ENCODE data around the gene CHMP3.

DNA sequence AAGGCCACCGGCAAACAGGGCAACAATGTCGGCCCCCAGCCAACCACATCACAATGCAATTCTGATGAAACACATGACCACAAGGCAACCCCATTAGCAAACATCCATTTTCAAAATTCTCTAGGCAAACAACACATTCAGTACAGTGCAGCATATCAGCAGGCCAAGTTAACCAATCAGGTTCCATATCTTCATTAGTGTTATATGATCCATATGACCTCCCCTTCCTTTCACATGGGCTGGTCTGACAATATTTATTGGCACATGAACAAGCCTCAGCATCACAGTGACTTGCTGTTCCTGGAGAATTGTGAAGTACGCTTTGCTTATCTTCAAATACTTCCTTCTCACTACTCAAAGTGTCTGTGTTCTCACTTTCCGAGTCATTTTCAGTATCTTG is 40.7 kb upstream of the CHMP3 start:
- TF ChIP-seq CEBPB (IDR thresholded peaks at IDR 0.05) (no peak), REST (IDR thresholded peaks at IDR 0.05; ENCODE audit: low read depth) (no peak), TAF1 (IDR thresholded peaks at IDR 0.05; ENCODE audit: low read depth) (no peak), TCF12 (IDR thresholded peaks at IDR 0.05; ENCODE audit: low read depth) (no peak), ZBTB7A (IDR thresholded peaks at IDR 0.05; ENCODE audit: low read depth) (no peak), EP300 (IDR thresholded peaks at IDR 0.05; ENCODE audit: borderline replicate concordance) (no peak), YY1 (IDR thresholded peaks at IDR 0.05; ENCODE audit: low read depth) (no peak)
- TF ChIP-seq, protein P1, sequence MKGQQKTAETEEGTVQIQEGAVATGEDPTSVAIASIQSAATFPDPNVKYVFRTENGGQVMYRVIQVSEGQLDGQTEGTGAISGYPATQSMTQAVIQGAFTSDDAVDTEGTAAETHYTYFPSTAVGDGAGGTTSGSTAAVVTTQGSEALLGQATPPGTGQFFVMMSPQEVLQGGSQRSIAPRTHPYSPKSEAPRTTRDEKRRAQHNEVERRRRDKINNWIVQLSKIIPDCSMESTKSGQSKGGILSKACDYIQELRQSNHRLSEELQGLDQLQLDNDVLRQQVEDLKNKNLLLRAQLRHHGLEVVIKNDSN (IDR thresholded peaks at IDR 0.05): no peak
- TF ChIP-seq, protein P2, sequence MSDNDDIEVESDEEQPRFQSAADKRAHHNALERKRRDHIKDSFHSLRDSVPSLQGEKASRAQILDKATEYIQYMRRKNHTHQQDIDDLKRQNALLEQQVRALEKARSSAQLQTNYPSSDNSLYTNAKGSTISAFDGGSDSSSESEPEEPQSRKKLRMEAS (IDR thresholded peaks at IDR 0.05): no peak

All from Ishikawa (cell line).